CD4-positive, alpha-beta T cell treated with Interleukin-17A for 4 hours (primary cell): ENCODE results near the gene U2AF1.
A peak's percentile ranks its signal among the peaks of the same experiment; 100 is the strongest.
"Not testable (repeated sequence)": the region's sequence is repeated elsewhere in the genome, so short reads cannot be mapped to it uniquely, and the experiment has no call there.

Source experiments
- DNase-seq: peaks from one replicate; pipeline ENCODE4 v3.0.0-alpha.2; 2020; ENCODE audit warnings: mixed read lengths

The U2AF1 gene

DNA sequence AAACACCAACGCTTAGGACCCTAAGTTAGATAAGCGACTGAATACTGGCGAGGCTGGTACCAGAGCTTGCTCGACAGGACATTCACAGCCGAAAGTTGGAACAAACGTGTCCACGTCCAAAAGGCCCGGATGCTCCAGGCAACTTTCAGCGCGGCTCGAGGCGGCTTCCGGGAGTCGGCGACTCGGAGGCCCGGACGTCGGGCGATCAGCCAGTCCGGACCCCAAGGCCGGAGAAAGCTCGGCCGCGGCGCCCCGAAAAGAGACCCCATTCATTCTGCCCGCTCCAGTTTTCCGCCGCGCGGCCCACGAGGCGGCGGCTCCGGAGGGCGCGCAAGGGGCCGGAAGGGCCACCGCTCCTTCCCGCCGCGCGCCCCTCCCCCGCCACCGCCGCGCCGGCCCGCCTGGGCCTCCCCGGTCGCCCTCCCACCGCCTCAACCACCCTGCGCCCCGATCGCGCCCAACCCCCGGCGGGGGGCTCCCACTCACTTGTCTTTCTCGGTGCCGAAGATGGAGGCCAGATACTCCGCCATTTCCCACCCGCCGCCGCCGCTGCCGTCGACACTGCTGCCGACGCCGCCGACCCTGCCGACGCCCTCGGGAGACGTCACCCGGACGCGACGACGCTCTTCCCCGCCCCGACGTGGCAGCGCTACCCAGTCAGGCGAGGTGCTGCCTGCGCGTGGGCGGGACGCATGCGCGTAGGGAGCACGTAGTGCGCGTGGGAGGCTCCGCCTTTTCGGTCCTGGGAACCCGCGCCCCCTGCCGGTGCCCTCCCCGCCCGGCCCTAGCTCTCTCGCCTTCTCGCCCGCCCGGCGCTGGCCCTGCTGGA lies at the start of gene U2AF1:
Gene U2AF1, minus strand, starts transcription at position 606 of the 829 bp plus-strand sequence. Its CDS starts 76 bp downstream, at position 530.
- DNase-seq, result peak; percentile 26

DNA sequence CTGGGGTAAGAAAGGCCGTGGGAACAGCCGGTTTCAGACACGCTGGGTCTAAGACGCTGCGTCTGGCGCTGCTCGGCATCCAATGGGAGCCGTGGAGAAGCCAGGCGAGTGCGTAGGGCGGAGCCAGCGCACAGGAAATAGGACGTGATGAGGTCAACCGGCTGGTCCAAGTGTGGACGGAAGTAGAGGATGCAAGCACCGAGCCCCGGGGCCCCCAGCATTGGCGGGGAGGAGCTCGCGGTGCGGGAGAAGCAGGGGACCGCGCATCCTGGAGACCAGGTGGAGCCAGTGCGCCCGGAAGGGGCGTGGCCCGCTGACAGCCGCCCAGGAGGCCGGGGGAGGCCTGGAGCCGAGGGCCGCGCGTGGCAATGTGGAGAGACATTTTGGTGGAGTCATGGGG lies 46.2 kb upstream of the U2AF1 start:
- DNase-seq, result not testable (repeated sequence)

DNA sequence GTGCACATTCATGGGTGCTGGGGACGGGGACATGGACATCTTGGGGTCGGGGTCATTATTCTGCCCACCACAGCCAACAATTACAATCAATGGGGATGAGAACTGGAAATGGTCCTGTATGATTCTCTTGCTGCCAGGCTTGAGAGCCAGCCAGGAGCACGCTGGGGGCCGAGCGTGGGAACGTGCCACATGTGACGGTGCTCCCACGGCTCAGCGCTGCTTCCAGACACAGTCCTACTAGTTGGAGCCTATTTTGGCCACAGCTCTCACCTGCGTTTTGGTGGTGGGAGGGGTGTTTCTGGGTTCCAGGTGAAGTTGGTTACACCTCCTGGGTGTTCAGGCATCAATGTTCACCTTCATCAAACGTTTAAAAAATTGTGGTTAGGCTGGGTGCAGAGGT lies 42.0 kb upstream of the U2AF1 start:
- DNase-seq, result not testable (repeated sequence)

- DNase-seq, result not testable (repeated sequence)
Measured at GRCh38 chr21:43147999-43148398, 40.6 kb upstream of the U2AF1 start.

GRCh38 chr21:43146637-43147036 lies 39.3 kb upstream of the U2AF1 start:
- not testable (repeated sequence) for DNase-seq

DNA sequence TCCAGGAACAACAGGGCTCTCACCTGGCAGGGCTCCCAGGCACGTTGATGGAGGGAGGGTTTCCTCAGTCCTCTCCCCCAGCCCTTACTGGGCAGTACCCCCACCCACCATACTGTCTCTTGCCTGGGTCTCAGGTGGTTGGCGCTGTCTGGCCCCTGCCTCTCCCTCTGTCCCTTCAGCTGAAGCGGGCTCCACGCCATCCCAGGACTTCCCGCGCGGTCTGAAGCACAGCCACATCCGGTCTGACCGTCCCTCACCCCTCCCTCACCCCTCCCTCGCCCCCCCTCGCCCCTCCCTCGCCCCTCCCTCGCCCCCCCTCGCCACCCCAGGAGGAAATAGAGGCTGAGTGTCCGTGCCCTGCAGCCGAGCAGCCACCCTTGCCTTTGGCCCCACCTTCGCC lies 34.0 kb upstream of the U2AF1 start:
- DNase-seq, result not testable (repeated sequence)

- DNase-seq, result not testable (repeated sequence)
Measured at GRCh38 chr21:43138944-43139343, 31.6 kb upstream of the U2AF1 start.

- not testable (repeated sequence) for DNase-seq
Measured at GRCh38 chr21:43134520-43134919, 27.1 kb upstream of the U2AF1 start.

- DNase-seq, result not testable (repeated sequence)
Measured at GRCh38 chr21:43130094-43130493, 22.7 kb upstream of the U2AF1 start.

DNA sequence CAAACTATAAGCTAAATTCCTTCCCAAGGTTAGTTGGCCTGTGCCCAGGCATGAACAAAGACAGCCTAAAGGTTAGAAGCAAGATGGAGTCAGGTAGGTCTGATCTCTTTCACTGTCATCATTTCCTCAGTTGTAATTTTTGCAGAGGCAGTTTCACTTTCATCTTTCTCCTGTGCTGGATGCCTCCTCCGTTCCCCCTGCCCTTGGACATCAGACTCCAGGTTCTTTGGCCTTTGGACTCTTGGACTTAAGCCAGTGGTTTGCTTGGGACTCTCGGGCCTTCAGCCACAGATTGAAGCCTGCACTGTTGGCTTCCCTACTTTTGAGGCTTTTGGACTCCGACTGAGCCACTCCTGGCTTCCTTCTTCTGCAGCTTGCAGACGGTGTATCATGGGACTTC lies 8.6 kb upstream of the U2AF1 start:
- not testable (repeated sequence) for DNase-seq

GRCh38 chr21:43114483-43114882 lies 7.1 kb upstream of the U2AF1 start:
- not testable (repeated sequence) for DNase-seq

DNA sequence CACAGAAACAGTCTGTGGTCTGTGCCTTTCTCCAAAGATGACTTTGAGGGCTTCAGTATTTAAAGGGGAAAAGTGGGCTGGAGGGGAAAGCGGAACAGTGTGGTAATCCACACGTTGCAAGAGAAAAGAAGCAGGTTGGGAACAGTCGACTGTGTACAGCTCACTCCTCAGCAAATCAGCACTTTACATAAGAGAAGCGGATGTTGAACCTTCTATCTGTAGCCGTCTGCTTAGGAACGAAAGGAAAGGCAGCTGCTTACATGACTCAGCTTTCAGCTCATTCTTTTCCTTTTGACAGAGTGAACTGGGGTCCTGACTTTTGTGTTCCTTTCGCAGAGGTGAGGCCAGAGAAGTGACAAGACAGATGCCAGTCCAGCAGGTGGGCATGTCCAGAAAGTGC lies 1.6 kb upstream of the U2AF1 start:
- DNase-seq, result not testable (repeated sequence)

DNA sequence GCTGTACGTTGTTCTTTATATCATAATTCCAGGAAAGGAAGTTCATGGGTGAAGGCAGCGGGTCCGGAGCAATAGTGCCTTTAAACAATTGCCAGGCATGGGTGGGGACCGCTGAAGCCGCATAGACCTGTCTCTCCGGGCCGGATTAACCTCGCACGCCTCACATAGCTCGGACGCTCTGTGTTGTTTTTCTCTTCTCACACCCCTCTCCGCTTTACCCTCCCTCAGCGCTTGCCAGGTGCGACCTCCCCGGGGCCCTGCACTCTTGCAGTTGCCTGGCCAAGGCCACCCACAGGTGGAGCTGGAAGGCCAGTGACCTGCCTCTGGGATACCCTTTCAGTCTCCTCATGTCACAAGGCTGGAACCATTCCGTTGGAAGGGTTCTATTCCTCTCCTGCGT lies 807 bp upstream of the U2AF1 start:
- not testable (repeated sequence) for DNase-seq

GRCh38 chr21:43107794-43108137 lies 396 bp upstream of the U2AF1 start:
- not testable (repeated sequence) for DNase-seq

- not testable (repeated sequence) for DNase-seq
Measured at GRCh38 chr21:43104642-43105041, 2.7 kb downstream of the U2AF1 start.

GRCh38 chr21:43102281-43102680 lies 5.1 kb downstream of the U2AF1 start:
- not testable (repeated sequence) for DNase-seq

GRCh38 chr21:43101676-43102075 lies 5.7 kb downstream of the U2AF1 start:
- not testable (repeated sequence) for DNase-seq

GRCh38 chr21:43101000-43101399 lies 6.4 kb downstream of the U2AF1 start:
- not testable (repeated sequence) for DNase-seq

GRCh38 chr21:43091979-43092614 lies 15.3 kb downstream of the U2AF1 start:
- DNase-seq, result not testable (repeated sequence)

DNA sequence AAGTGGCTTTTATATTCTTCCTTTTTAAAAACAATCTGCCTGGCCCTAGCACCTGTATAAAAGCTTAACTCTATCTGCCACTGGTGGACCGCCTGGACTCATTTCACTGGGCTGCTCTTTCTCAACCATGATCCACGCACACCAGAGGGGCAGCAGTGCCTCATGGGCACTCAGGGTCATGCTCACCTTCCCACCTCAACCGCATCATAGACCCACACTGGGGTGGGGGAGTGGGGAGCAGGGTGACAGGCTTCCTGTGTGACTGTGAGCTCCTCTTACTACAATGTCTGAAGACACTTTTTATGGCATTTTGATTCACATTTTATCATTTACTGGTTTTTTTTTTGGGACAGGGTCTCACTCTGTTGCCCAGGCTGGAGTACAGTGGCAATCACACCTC lies 16.4 kb downstream of the U2AF1 start:
- DNase-seq, result not testable (repeated sequence)

- DNase-seq, result not testable (repeated sequence)
Measured at GRCh38 chr21:43089463-43089862, 17.9 kb downstream of the U2AF1 start.

- DNase-seq, result not testable (repeated sequence)
Measured at GRCh38 chr21:43082587-43083300, 24.6 kb downstream of the U2AF1 start.

DNA sequence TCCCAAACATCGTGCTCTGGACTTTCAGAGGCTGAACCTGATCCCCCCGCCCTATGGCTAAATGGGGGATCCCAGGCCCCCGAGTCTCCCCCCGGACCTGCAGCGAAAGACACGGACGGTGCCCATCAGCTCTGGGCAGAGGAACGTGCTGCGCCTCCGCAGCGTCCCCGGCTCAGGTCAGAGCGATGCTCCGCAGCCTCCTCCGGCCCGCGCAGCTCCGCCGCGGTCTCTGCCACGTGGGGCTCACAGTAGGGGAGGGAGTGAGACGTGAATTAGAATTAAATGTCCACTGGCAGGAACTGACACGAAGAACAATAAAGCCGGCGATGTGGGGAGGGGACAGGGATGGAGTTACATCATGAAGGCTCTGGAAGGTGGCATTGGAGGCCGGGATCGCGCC lies 30.7 kb downstream of the U2AF1 start:
- DNase-seq, result not testable (repeated sequence)
